Neural cell (in vitro differentiated cells): ENCODE data around the gene SPON1. TPM values are rescaled to one million over a fixed set of nuclear protein-coding genes. Genes with fewer than 3 reads are reported as not detected.

Experiments
- H2AFZ ChIP-seq: fragments of 200-600, 300-800 bp; sonication (generic), shearing (Covaris generic); 2 replicates; pipeline ENCODE4 v1.6.0; 2014; ENCODE audit warnings: low read depth, mild to moderate bottlenecking, antibody characterized with exemption, low read length, moderate library complexity
- H3F3A ChIP-seq: fragments of 200-600 bp; shearing (Covaris generic); 2 replicates; pipeline ENCODE4 v1.6.1; 2016; ENCODE audit warnings: mild to moderate bottlenecking, moderate library complexity, mixed read lengths, antibody characterized with exemption, low read length; ENCODE audit not compliant: insufficient read depth, poor library complexity, severe bottlenecking
- H3K27ac ChIP-seq: fragments of 200-600, 300-800 bp; sonication (generic), shearing (Covaris generic); 2 replicates; pipeline ENCODE4 v1.5.1; 2014; ENCODE audit warnings: mild to moderate bottlenecking, low read length, moderate library complexity
- H3K27me3 ChIP-seq: fragments of 300-800, 200-600 bp; sonication (generic), shearing (Covaris generic); 2 replicates; pipeline ENCODE4 v1.6.0; 2014; ENCODE audit warnings: mild to moderate bottlenecking, low read depth, low read length, moderate library complexity; ENCODE audit not compliant: insufficient read depth
- H3K36me3 ChIP-seq: fragments of 300-800, 200-600 bp; sonication (generic), shearing (Covaris generic); 2 replicates; pipeline ENCODE4 v1.5.1; 2014; ENCODE audit warnings: mild to moderate bottlenecking, antibody characterized with exemption, low read length, moderate library complexity; ENCODE audit not compliant: insufficient read depth
- H3K4me2 ChIP-seq: fragments of 300-800, 200-600 bp; sonication (generic), shearing (Covaris generic); 2 replicates; pipeline ENCODE4 v1.6.0; 2014; ENCODE audit warnings: mild to moderate bottlenecking, low read length
- H3K4me3 ChIP-seq: fragments of 300-800, 200-600 bp; sonication (generic), shearing (Covaris generic); 2 replicates; pipeline ENCODE4 v1.5.1; 2014; ENCODE audit warnings: mild to moderate bottlenecking, low read length, moderate library complexity
- H3K79me2 ChIP-seq: fragments of 200-600 bp; shearing (Covaris generic); replicated peaks from 2 replicates; pipeline ENCODE4 v1.6.0; 2014; ENCODE audit warnings: mild to moderate bottlenecking, low read length, moderate library complexity; ENCODE audit not compliant: insufficient read depth
- H3K9ac ChIP-seq: fragments of 300-800, 200-600 bp; sonication (generic), shearing (Covaris generic); 2 replicates; pipeline ENCODE4 v1.6.1; 2016; ENCODE audit warnings: mild to moderate bottlenecking, low read length, mixed read lengths
- H3K9me2 ChIP-seq: fragments of 200-600 bp; shearing (Covaris generic); 2 replicates; pipeline ENCODE4 v1.6.1; 2016; ENCODE audit warnings: mild to moderate bottlenecking, low read length, mixed read lengths; ENCODE audit not compliant: insufficient read depth
- H3K9me3 ChIP-seq: fragments of 200-600, 300-800 bp; sonication (generic), shearing (Covaris generic); 2 replicates; pipeline ENCODE4 v1.6.1; 2016; ENCODE audit warnings: mild to moderate bottlenecking, mixed run types, low read length, moderate library complexity, mixed read lengths
- H4K20me1 ChIP-seq: fragments of 200-600 bp; shearing (Covaris generic); 2 replicates; pipeline ENCODE4 v1.6.1; 2016; ENCODE audit warnings: mild to moderate bottlenecking, mixed run types; ENCODE audit not compliant: insufficient read depth
- CTCF ChIP-seq: fragments of 450-650 bp; IDR thresholded peaks from 2 replicates; pipeline ENCODE4 v1.5.1; 2014; ENCODE audit warnings: antibody characterized with exemption, mild to moderate bottlenecking, moderate library complexity; ENCODE audit not compliant: poor library complexity, severe bottlenecking
- EP300 ChIP-seq: fragments of 450-650 bp; conservative IDR thresholded peaks from 2 replicates; pipeline ENCODE4 v1.6.1; 2014; ENCODE audit warnings: antibody characterized with exemption, mild to moderate bottlenecking, moderate library complexity; ENCODE audit not compliant: poor library complexity, severe bottlenecking
- EZH2 ChIP-seq: fragments of 200-600, 300-800 bp; shearing (Covaris generic), sonication (generic); IDR thresholded peaks from 2 replicates; pipeline ENCODE4 v1.6.1; 2014; ENCODE audit warnings: antibody characterized with exemption, low read length, borderline replicate concordance, mild to moderate bottlenecking; ENCODE audit not compliant: insufficient read depth, poor library complexity, severe bottlenecking
- MXI1 ChIP-seq: fragments of 450-650 bp; conservative IDR thresholded peaks from 2 replicates; pipeline ENCODE4 v1.6.1; 2014; ENCODE audit warnings: antibody characterized with exemption, mild to moderate bottlenecking; ENCODE audit not compliant: poor library complexity, severe bottlenecking
- POLR2AphosphoS5 ChIP-seq: IDR thresholded peaks from 2 replicates; pipeline ENCODE4 v1.6.1; 2012
- RAD21 ChIP-seq: fragments of 450-650 bp; conservative IDR thresholded peaks from 2 replicates; pipeline ENCODE4 v1.6.1; 2014; ENCODE audit warnings: antibody characterized with exemption, mild to moderate bottlenecking, moderate library complexity
- REST ChIP-seq: IDR thresholded peaks from 2 replicates; pipeline ENCODE4 v1.6.1; 2012; ENCODE audit warnings: borderline replicate concordance
- SMC3 ChIP-seq: fragments of 450-650 bp; conservative IDR thresholded peaks from 2 replicates; pipeline ENCODE4 v1.6.1; 2014; ENCODE audit warnings: antibody characterized with exemption, mild to moderate bottlenecking, moderate library complexity; ENCODE audit not compliant: poor library complexity
- TAF1 ChIP-seq: IDR thresholded peaks from 2 replicates; pipeline ENCODE4 v1.6.1; 2012; ENCODE audit warnings: low read depth
- polyA plus RNA-seq: library from polyadenylated mRNA; depleted of rRNA; stranded (reverse); fragments of >200 nt; gene quantifications from 2 replicates; pipeline ENCODE4 v1.2.3, GENCODE V29; 2014

The SPON1 gene
- polyA plus RNA-seq, 1 donor from 2014 or later, result 0.66 TPM

- no peak overlapping the region for H3K27ac ChIP-seq
- H3K4me2 ChIP-seq, result no peak overlapping the region
- H2AFZ ChIP-seq, result no peak overlapping the region
- H3K9ac ChIP-seq, result no peak overlapping the region
- H4K20me1 ChIP-seq, result no peaks in the 10 kb centered on the region
- H3K9me3 ChIP-seq, result no peaks in the 10 kb centered on the region
- H3K4me3 ChIP-seq, result no peak overlapping the region
- H3K36me3 ChIP-seq, result no peaks in the 10 kb centered on the region
- H3K79me2 ChIP-seq, result peaks cover 3% of the 10 kb centered on the region
- no peaks in the 10 kb centered on the region for H3K27me3 ChIP-seq
- H3K9me2 ChIP-seq, result no peaks in the 10 kb centered on the region
- no peak for TF ChIP-seq SMC3
- no peak for TF ChIP-seq POLR2AphosphoS5
- TF ChIP-seq EP300, result no peak
- no peak for TF ChIP-seq RAD21
- TF ChIP-seq CTCF, result no peak
- TF ChIP-seq EZH2, result no peak
- no peak for TF ChIP-seq REST
- TF ChIP-seq MXI1, result no peak
- no peak for TF ChIP-seq TAF1
- no peaks in the 10 kb centered on the region for H3F3A ChIP-seq
Observed at GRCh38 chr11:14290422-14290821, 327.9 kb downstream of the SPON1 start.

GRCh38 chr11:14299921-14300320 lies 337.4 kb downstream of the SPON1 start:
- Histone ChIP-seq H3K27ac (no peak overlapping the region), H4K20me1 (no peaks in the 10 kb centered on the region), H3K79me2 (peaks cover 7% of the 10 kb centered on the region), H3K9me3 (no peaks in the 10 kb centered on the region), H3K4me3 (no peak overlapping the region), H3K9me2 (no peaks in the 10 kb centered on the region), H3F3A (no peaks in the 10 kb centered on the region), H3K27me3 (no peaks in the 10 kb centered on the region), H3K9ac (no peak overlapping the region), H3K36me3 (no peaks in the 10 kb centered on the region), H2AFZ (no peak overlapping the region), H3K4me2 (no peak overlapping the region)
- no peak for TF ChIP-seq TAF1
- TF ChIP-seq SMC3, result no peak
- TF ChIP-seq RAD21, result no peak
- no peak for TF ChIP-seq CTCF
- TF ChIP-seq EZH2, result no peak
- no peak for TF ChIP-seq EP300
- no peak for TF ChIP-seq REST
- no peak for TF ChIP-seq MXI1
